GM12892 (cell line): ENCODE measurements around the gene ZCWPW2.

Experiments
- POLR2AphosphoS5 ChIP-seq: IDR thresholded peaks from 2 replicates; pipeline ENCODE4 v1.6.1; 2011; ENCODE audit warnings: low read depth, low read length, control low read depth
- TAF1 ChIP-seq: IDR thresholded peaks from 2 replicates; pipeline ENCODE4 v1.6.1; 2011; ENCODE audit warnings: low read depth, mild to moderate bottlenecking, control low read depth, low read length, borderline replicate concordance

GRCh38 chr3:28564211-28564610 lies 215.7 kb downstream of the ZCWPW2 start:
- TF ChIP-seq TAF1 (no peak), POLR2AphosphoS5 (no peak)
